ENCODE data around the gene MRRF. TPM values are rescaled to one million over a fixed set of nuclear protein-coding genes. Genes with fewer than 3 reads are reported as not detected.

The MRRF gene
- total RNA-seq, 2 experiments from 2014 or later = 27.0 to 29.2 TPM

DNA sequence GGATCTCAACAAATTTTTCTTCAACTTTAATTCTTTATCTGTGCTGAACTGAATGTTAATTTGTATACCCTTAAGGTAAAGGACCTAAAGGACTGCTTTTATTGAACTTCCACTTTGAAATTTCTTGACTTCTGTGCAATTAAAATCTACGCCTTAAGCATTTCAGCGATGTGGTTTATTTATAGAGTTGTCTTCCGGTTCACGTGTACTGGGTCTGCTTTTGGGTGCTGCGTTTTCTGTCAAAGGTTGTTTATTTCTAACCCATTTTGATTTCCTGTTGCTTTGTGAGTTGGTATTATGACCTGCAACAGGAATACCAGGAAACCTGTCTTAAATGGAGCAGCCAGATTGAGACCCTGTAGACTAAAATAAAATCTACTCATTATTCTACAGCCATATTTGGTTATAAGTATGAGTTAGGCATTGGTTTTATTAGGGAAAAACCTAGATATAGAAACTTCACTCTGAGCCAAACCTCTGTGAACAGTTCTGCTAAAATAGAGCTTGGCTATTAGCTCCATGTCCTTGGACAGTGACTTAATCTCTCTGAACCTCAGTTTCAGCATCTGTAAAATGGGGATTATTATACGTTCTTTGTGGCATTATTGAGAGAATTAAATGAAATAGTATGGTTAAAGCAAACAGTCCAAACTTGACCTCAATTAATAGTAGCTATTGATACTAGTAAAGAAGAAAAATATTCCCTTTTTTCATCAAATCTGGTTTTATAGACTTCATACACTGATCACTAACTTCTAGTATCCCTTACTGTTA is 3.5 kb downstream of the MRRF start:
- POLR2A ChIA-PET = no interaction called here
- Mint-ChIP-seq H3K4me1 (peaks cover 25% of the 10 kb centered on the region), H3K27me3 (no peaks in the 10 kb centered on the region), H3K36me3 (ENCODE audit: low read depth) (peaks cover 27% of the 10 kb centered on the region), H3K4me3 (no peak overlapping the region), H3K27ac (no peak overlapping the region), H3K9me3 (no peaks in the 10 kb centered on the region)
- CTCF ChIA-PET = no interaction called here
- no peak for DNase-seq

GRCh38 chr9:122274055-122274454 is 9.4 kb downstream of the MRRF start:
- Mint-ChIP-seq H3K36me3 (ENCODE audit: low read depth) (peaks cover 58% of the 10 kb centered on the region), H3K4me1 (no peaks in the 10 kb centered on the region), H3K27me3 (no peaks in the 10 kb centered on the region), H3K9me3 (no peaks in the 10 kb centered on the region), H3K4me3 (no peak overlapping the region), H3K27ac (no peak overlapping the region)
- POLR2A ChIA-PET = interaction anchor here (2.3 kb wide), 1 partner anchor 9 kb away, joined by 8 read pairs; the partner anchor contains the start of genes MRRF and RBM18
- no peak for DNase-seq
- CTCF ChIA-PET = no interaction called here

DNA sequence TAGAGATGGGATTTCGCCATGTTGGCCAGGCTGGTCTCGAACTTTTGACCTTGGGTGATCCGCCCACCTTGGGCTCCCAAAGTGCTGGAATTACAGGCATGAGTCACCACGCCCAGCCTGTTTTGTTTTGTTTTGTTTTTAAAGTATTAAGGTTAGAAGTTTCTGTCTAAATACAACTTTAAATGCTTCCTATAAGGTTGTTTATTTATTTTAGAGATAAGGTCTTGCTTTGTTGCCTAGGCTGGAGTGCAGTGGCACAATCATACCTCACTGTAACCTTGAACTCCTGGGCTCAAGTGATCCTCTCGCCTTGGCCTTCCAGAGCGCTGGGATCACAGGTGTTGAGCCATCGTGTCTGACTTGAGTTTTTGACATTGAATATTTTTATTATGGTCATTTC is 11.4 kb downstream of the MRRF start:
- ChIA-PET POLR2A (no interaction called here), CTCF (no interaction called here)
- Mint-ChIP-seq H3K27me3 (no peaks in the 10 kb centered on the region), H3K36me3 (ENCODE audit: low read depth) (peaks cover 68% of the 10 kb centered on the region), H3K9me3 (no peaks in the 10 kb centered on the region), H3K4me3 (no peak overlapping the region), H3K27ac (no peak overlapping the region), H3K4me1 (no peaks in the 10 kb centered on the region)
- DNase-seq = no peak

GRCh38 chr9:122277285-122277897 is 12.7 kb downstream of the MRRF start:
- Mint-ChIP-seq H3K9me3 (no peaks in the 10 kb centered on the region), H3K27me3 (no peaks in the 10 kb centered on the region), H3K36me3 (ENCODE audit: low read depth) (peaks cover 63% of the 10 kb centered on the region), H3K4me3 (no peak overlapping the region), H3K4me1 (no peaks in the 10 kb centered on the region), H3K27ac (no peak overlapping the region)
- DNase-seq = no peak
- POLR2A ChIA-PET = interaction anchor here (0.9 kb wide), 1 partner anchor 26 kb away, joined by 3 read pairs; no protein-coding TSS in a partner anchor
- CTCF ChIA-PET = interaction anchor here (1.9 kb wide), 1 partner anchor 12 kb away, joined by 6 read pairs; the partner anchor contains the start of genes MRRF and RBM18

DNA sequence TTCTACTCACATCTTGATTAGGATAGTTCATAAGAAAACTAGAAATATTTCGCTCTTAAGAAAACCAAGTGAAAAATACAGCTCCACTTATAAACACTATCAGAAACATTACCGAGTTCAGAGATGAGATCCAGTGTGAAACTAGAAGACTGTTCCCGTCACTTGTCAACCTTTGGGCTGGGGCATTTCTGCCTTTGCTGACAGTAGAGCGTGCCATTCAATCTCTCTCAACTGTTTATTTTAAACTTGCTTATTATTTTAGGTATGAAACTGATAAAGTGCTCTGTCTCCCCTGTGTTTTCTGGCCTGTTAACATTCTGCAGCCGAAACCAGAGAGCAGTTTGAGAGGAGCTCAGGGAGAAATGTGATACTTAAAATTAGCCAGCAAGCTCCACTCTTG is 16.7 kb downstream of the MRRF start:
- Mint-ChIP-seq H3K27me3 (no peaks in the 10 kb centered on the region), H3K27ac (no peak overlapping the region), H3K4me1 (no peaks in the 10 kb centered on the region), H3K36me3 (ENCODE audit: low read depth) (peaks cover 39% of the 10 kb centered on the region), H3K4me3 (no peak overlapping the region), H3K9me3 (no peaks in the 10 kb centered on the region)
- ChIA-PET POLR2A (interaction anchor here (1.3 kb wide), 1 partner anchor 16 kb away, joined by 4 read pairs; no protein-coding TSS in a partner anchor), CTCF (no interaction called here)
- no peak for DNase-seq

GRCh38 chr9:122286764-122287163 is 22.1 kb downstream of the MRRF start:
- Mint-ChIP-seq H3K27ac (no peak overlapping the region), H3K4me1 (no peaks in the 10 kb centered on the region), H3K4me3 (no peak overlapping the region), H3K27me3 (no peaks in the 10 kb centered on the region), H3K36me3 (ENCODE audit: low read depth) (peaks cover 31% of the 10 kb centered on the region), H3K9me3 (no peaks in the 10 kb centered on the region)
- ChIA-PET CTCF (no interaction called here), POLR2A (no interaction called here)
- no peak for DNase-seq

GRCh38 chr9:122287214-122287720 is 22.6 kb downstream of the MRRF start:
- ChIA-PET POLR2A (no interaction called here), CTCF (no interaction called here)
- DNase-seq = no peak
- H3K27ac Mint-ChIP-seq = no peak overlapping the region
- no peak overlapping the region for H3K4me3 Mint-ChIP-seq
- peaks cover 33% of the 10 kb centered on the region for H3K36me3 Mint-ChIP-seq (ENCODE audit: low read depth)
- no peaks in the 10 kb centered on the region for H3K27me3 Mint-ChIP-seq
- no peaks in the 10 kb centered on the region for H3K4me1 Mint-ChIP-seq
- H3K9me3 Mint-ChIP-seq = no peaks in the 10 kb centered on the region

DNA sequence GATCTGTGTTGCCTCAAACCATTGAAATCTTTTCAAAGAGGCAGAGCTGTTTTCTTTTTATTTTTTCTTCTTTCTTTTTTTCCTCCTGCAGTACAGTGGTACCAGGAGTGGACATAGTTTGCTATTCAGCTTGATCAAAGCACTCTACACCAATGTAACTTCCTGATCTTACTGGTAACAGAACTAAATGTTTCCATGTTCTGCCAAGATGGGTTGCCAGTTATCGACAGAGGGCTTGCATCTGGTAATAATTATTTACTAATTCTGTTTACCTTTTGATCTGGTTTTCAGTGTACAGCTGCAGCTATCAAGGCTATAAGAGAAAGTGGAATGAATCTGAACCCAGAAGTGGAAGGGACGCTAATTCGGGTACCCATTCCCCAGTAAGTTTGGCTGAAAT is 26.8 kb downstream of the MRRF start:
- CTCF ChIA-PET = no interaction called here
- POLR2A ChIA-PET = no interaction called here
- Mint-ChIP-seq H3K27me3 (no peaks in the 10 kb centered on the region), H3K4me1 (no peaks in the 10 kb centered on the region), H3K36me3 (ENCODE audit: low read depth) (peaks cover 42% of the 10 kb centered on the region), H3K4me3 (no peak overlapping the region), H3K9me3 (no peaks in the 10 kb centered on the region), H3K27ac (no peak overlapping the region)
- no peak for DNase-seq

DNA sequence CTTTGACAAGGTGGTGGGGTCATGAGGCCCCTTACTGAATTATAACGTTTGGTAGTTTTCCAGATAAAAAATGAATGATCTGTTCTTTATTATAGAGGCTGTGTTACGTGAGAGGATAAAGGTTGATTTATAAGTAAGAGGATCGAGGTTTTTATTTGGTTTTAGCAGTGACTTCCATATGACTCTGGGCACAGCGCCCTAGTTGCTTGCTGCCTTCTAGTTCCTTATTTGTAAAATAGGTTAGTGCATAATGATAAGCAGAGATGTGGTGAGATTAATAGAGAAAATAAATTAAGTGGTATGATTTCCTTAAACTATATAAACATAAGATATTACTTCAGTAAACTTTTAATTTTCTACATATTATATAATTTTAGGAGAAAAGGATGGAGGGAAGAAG is 29.8 kb downstream of the MRRF start:
- DNase-seq = no peak
- CTCF ChIA-PET = interaction anchor here (0.9 kb wide), 2 partner anchors 51 to 169 kb away, joined by 3 read pairs; no protein-coding TSS in a partner anchor
- Mint-ChIP-seq H3K4me3 (no peak overlapping the region), H3K9me3 (no peaks in the 10 kb centered on the region), H3K27me3 (no peaks in the 10 kb centered on the region), H3K27ac (no peak overlapping the region), H3K4me1 (no peaks in the 10 kb centered on the region), H3K36me3 (ENCODE audit: low read depth) (peaks cover 25% of the 10 kb centered on the region)
- POLR2A ChIA-PET = no interaction called here

GRCh38 chr9:122297512-122297911 is 32.8 kb downstream of the MRRF start:
- H3K4me1 Mint-ChIP-seq = no peaks in the 10 kb centered on the region
- H3K27ac Mint-ChIP-seq = no peak overlapping the region
- H3K27me3 Mint-ChIP-seq = no peaks in the 10 kb centered on the region

GRCh38 chr9:122302237-122303093 is 37.8 kb downstream of the MRRF start:
- no peaks in the 10 kb centered on the region for H3K4me1 Mint-ChIP-seq
- H3K27me3 Mint-ChIP-seq = no peaks in the 10 kb centered on the region
- no peaks in the 10 kb centered on the region for H3K9me3 Mint-ChIP-seq
- ChIA-PET CTCF (no interaction called here), POLR2A (no interaction called here)
- no peak overlapping the region for H3K4me3 Mint-ChIP-seq
- H3K36me3 Mint-ChIP-seq (ENCODE audit: low read depth) = peaks cover 3% of the 10 kb centered on the region
- no peak for DNase-seq
- no peak overlapping the region for H3K27ac Mint-ChIP-seq

More at GRCh38 chr9:122297512-122297911, 32.8 kb downstream of the MRRF start:
- no peak overlapping the region for H3K4me3 Mint-ChIP-seq
- no peak for DNase-seq
- ChIA-PET POLR2A (no interaction called here), CTCF (no interaction called here)
- no peaks in the 10 kb centered on the region for H3K9me3 Mint-ChIP-seq
- peaks cover 16% of the 10 kb centered on the region for H3K36me3 Mint-ChIP-seq (ENCODE audit: low read depth)

- no peaks in the 10 kb centered on the region for H3K9me3 Mint-ChIP-seq
- POLR2A ChIA-PET = no interaction called here
- peaks cover 9% of the 10 kb centered on the region for H3K36me3 Mint-ChIP-seq (ENCODE audit: low read depth)
- no peak overlapping the region for H3K4me3 Mint-ChIP-seq
- CTCF ChIA-PET = interaction anchor here (0.7 kb wide), 1 partner anchor 206 kb away, joined by 3 read pairs; no protein-coding TSS in a partner anchor
- H3K27me3 Mint-ChIP-seq = no peaks in the 10 kb centered on the region
- H3K4me1 Mint-ChIP-seq = no peaks in the 10 kb centered on the region
- no peak overlapping the region for H3K27ac Mint-ChIP-seq
- DNase-seq = no peak
Measured at GRCh38 chr9:122307061-122307460, 42.4 kb downstream of the MRRF start.

- H3K9me3 Mint-ChIP-seq = no peaks in the 10 kb centered on the region
- H3K4me1 Mint-ChIP-seq = no peaks in the 10 kb centered on the region
- peaks cover 13% of the 10 kb centered on the region for H3K36me3 Mint-ChIP-seq (ENCODE audit: low read depth)
- ChIA-PET POLR2A (no interaction called here), CTCF (interaction anchor here (0.7 kb wide), 1 partner anchor 521 kb away, joined by 5 read pairs; no protein-coding TSS in a partner anchor)
- no peak overlapping the region for H3K27ac Mint-ChIP-seq
- DNase-seq = no peak
- no peak overlapping the region for H3K4me3 Mint-ChIP-seq
- H3K27me3 Mint-ChIP-seq = no peaks in the 10 kb centered on the region
Measured at GRCh38 chr9:122307925-122308324, 43.2 kb downstream of the MRRF start.

Measured in activated CD4-positive, alpha-beta memory T cell treated with anti-CD3 and anti-CD28 coated beads, Interleukin-2, amount 10 ng/mL, durations not matched to agents 7 days and 5 days (primary cell).